AG10803 (cell line): ENCODE data around the gene PARD3B.

Experiments used
- DNase-seq: peaks from one replicate; pipeline ENCODE4 v3.0.0; 2010; ENCODE audit warnings: low read depth
- H3K4me3 ChIP-seq: 2 replicates; pipeline ENCODE4 v1.5.1; 2011; ENCODE audit warnings: mild to moderate bottlenecking, low read length, control low read depth
- CTCF ChIP-seq: conservative IDR thresholded peaks from 2 replicates; pipeline ENCODE4 v1.5.1; 2011; ENCODE audit warnings: mild to moderate bottlenecking, low read length, control low read depth, inconsistent platforms

Gene PARD3B

GRCh38 chr2:205274801-205275200 is 729.5 kb downstream of the PARD3B start:
- no peak for TF ChIP-seq CTCF
- no peak for DNase-seq
- H3K4me3 ChIP-seq = no peak overlapping the region

DNA sequence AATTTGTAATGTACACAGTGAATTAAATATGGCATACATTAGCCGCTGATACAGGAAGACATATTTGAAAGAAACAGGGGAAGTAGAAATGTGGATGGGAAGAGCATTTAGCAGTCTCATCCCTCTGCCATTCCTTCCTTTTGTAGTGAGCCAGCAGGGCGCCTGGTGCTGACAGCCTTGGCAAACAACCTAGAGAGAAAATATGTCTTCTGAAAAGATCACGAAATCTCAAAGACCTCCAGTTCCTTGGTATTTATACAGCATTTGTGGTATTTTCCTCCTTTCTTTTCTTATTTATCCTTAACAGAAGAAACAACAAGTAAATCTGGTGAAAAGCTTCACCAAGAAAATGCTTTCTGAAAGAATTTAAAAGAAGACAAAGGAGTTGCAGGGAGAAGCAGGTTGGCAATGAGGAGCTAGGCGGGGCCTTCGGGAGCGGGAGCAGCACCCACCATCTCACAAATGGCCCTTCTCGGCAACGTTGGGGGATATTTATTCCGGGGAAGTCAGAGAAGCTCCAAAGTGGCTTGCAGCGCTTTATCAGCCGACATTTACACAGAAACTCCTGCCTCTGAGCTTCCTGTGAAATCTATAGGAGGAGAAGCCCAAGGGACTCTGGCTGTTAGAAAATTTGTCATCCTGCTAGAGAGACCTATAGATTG is 731.0 kb downstream of the PARD3B start:
- H3K4me3 ChIP-seq = no peak overlapping the region
- DNase-seq = peak; percentile 35
- no peak for TF ChIP-seq CTCF

DNA sequence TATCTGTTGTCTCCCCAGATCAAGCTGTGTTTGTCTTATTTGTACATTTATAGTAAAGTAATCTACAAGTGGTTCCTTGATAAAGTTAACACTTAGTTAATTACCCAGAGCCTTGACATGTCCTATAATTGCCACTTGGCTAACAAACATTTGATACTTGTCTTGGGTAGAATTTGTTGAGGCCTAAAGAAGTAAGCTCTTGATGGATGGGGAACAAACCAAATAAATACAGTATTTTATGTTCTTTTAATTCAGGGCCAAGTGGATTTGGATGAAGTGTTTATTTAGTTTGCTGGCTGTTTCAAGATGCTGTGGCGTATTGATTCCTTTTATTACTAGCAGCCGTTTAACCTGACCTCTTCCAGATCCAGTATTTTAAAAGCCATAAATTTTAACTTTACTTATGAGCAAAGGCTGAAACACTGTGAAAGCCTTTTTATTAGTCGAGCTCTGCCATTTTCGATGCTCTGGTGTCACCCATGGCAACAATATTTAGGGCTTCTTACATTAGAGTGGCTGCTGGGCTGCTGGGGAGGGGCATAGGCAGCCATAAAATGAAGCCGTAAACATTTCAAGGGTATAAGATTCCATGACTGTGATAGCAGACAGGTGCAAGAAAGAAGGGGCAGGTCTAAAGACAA is 735.4 kb downstream of the PARD3B start:
- no peak overlapping the region for H3K4me3 ChIP-seq
- TF ChIP-seq CTCF = no peak
- DNase-seq = no peak

DNA sequence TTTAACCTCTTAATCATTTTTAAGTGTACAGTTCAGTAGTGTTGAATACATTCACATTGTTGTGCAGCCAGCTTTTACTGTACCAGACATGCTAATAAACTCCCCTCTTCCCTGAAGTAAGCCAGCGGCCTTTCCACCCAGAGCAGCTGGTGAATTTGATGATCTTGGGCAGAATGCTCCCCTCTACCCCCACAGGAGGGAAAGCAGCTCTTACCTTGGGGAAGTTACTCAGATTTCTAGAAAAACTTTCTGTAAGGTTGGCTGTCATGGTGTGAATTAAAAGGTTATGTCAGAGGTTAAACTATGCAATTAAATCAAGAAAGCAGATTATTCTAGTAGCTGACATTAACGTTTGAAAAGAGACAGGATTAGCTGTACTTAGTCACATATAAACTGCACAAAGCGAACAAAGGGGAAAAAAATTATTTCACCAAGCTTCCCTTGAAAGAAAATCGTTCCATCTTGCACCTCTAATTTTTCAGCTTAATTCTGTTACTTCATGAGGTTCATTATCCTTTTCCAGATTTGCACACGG is 738.5 kb downstream of the PARD3B start:
- H3K4me3 ChIP-seq = no peak overlapping the region
- TF ChIP-seq CTCF = no peak
- no peak for DNase-seq

DNA sequence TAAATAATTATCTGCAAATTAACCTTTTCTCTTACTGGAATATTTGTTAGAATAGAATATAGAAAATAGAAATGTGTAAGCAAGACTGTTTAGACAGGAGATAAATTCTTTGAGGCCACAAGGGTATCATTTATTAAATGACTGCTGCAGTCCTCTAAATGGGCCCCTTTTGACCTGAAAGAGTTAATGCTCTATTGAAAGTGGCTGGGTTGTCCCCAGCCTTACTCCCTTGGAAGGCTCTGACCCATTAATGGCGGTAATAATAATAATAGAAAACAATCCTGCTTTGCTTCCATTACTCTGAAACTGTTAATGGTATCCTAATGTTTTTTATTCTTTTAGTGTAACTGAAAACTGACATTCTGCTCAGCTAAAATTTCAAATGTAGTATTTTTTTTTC is 739.1 kb downstream of the PARD3B start:
- DNase-seq = no peak
- H3K4me3 ChIP-seq = no peak overlapping the region

DNA sequence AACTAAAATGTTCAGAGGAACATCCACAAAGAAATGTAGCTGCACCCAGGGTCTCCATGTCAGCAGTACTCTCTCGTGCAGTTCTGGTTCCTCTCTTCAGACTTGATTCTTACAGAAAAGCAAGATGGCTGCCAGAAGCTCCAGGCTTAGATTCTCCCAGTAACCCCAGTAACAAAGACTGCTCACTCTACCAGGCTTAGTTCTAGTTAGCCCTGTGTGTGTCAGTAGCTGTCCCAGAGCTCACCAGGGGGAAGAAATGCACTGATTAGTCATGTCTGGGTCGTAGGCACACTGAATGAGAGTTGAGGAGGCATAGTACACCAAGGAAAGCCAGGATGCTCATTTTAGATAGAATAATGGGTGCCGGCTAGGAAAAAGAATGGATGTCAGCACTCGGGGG is 742.0 kb downstream of the PARD3B start:
- H3K4me3 ChIP-seq = no peak overlapping the region
- no peak for DNase-seq
- TF ChIP-seq CTCF = no peak

More for the DNA sequence above, 739.1 kb downstream of the PARD3B start:
- no peak for TF ChIP-seq CTCF

DNA sequence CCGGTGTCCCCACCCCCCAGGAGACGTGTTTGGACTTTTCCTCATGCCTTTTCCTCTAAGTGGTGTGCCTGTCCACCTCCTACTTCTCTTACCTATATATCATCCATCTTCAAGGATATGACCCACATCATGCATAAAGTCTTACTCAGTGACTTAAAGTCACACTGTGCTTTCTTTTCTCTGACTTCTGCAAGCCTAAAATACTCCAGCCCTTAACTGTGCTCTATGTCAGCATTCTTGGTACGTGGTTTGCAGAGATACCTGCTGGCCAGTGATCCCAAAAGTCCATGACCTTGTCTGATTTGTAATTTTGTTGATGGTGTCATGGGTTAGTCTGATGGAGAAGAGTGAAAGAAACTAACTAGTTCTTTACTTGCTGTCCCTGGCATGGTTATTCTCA is 743.4 kb downstream of the PARD3B start:
- DNase-seq = no peak
- no peak overlapping the region for H3K4me3 ChIP-seq
- no peak for TF ChIP-seq CTCF
